ENCODE results near the gene BCLAF3. TPM values are rescaled to one million over a fixed set of nuclear protein-coding genes. Genes with fewer than 3 reads are reported as not detected.

The BCLAF3 gene
- total and polyA plus RNA-seq, 9 of the 15 experiments (the other 6 are each of a cell fraction or from before 2014, with no cell fraction given): 0.73 to 4.6 (median 2.5) TPM

GRCh38 chrX:19954335-19955096, 36.3 kb downstream of the BCLAF3 start (continued):
- TF ChIP-seq, protein P1, sequence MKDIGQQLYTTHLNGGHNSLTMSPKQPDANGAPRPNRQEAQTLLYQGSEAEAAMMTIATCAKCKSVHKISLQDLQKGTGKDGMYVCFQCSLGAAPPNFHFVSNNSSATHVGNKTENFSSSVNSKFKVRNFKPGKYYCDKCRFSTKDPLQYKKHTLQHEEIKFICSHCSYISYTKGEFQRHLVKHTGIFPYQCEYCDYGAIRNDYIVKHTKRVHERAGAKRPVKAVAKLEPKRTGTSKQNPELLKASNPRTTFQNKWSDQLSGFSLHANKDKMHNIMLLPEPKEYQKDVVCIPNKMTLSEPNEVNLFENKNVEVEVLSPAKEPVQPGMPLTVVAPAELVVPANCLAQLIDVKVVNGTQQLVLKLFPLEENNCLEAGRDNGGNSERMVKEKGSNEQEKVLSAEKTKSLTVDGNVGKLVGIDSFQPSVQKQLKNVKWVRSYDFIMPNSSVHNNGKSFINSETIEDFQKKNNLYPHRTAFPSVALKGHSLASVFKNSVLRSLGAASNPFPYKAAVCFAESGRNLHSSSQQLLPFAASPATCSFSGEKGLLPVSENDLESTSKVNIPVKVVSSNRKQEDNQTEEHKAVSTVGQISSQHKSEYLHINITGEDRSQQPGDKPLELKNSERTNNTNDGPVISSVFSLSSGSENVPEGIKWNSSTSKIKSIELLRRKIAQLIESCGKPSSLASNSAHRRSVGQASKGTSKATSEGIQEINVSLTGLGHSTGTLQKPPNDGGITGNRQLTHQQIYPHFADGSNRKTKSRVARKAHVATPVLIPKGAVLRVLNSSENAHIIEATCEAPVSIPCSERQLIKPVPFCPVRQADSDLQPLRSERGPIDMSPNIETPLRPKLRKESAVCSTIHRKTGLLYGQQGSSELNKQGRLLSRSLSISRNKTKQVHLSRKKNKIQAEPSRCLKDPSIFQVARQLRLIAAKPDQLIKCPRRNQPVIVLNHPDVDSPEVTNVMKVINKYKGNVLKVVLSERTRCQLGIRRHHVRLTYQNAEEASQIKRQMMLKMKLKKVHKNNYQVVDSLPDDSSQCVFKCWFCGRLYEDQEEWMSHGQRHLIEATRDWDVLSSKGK (CRISPR knock-in tag; IDR thresholded peaks at IDR 0.05): no peak
- TF ChIP-seq JUNB (CRISPR knock-in tag; conservative IDR thresholded peaks at IDR 0.05) (no peak), ZNF584 (CRISPR knock-in tag; IDR thresholded peaks at IDR 0.05; ENCODE audit: low read depth) (no peak), HDAC1 (IDR thresholded peaks at IDR 0.05) (no peak), CEBPB (tag; IDR thresholded peaks at IDR 0.05) (peak; percentile 61), KDM1A (IDR thresholded peaks at IDR 0.05) (no peak)

DNA sequence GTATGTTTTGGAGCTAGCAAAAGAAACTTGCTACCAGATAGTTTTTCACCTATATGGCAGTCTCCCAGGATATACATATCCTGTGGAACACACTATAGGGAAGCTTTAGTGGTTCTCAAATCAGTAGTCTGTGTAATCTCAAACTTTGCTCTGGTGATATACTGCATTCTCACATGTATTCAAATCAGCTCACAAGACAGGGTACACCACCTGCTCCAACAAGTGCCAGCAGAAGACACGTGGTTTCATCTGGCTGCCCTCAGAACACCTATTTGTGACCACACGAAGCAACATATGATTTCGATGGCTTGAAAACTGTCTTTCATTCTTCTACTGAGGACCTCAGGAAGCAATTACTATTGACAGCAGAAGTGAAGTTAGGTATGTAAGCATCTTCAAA, 37.7 kb downstream of the BCLAF3 start:
- H3K4me3 ChIP-seq: no peak overlapping the region
- no peak overlapping the region for H3K4me2 ChIP-seq (ENCODE audit: insufficient read depth, low read length)
- FAIRE-seq (no peak), ATAC-seq (no peak), DNase-seq (ENCODE audit: extremely low read depth in 1 of 4, low spot score in 3 of 4) (no peak)
- POLR2A ChIA-PET: no interaction called here
- no peaks in the 10 kb centered on the region for H3K27me3 ChIP-seq (ENCODE audit: control insufficient read depth in 2 of 2, insufficient read depth in 2 of 2, low read length in 2 of 2)
- no peaks in the 10 kb centered on the region for H3K36me3 ChIP-seq (ENCODE audit: control insufficient read depth, insufficient read depth, low read length)
- H3K9me3 ChIP-seq (replicated peaks; ENCODE audit: control insufficient read depth, insufficient read depth, low read depth, low read length): no peaks in the 10 kb centered on the region
- H2AFZ ChIP-seq (ENCODE audit: low read depth, low read length): no peak overlapping the region
- intact Hi-C loops (cut with micrococcal nuclease) (no loop called here), in situ Hi-C loops (cut with MboI) (no loop called here)
- H3K9ac ChIP-seq (ENCODE audit: insufficient read depth in 1 of 2, low read depth in 2 of 2, low read length in 2 of 2): no peak overlapping the region
- H3K4me1 ChIP-seq (replicated peaks in 1 of 2; ENCODE audit: control insufficient read depth in 2 of 2, insufficient read depth in 2 of 2, low read length in 2 of 2): no peaks in the 10 kb centered on the region
- CTCF ChIA-PET (ENCODE audit: low intra/inter-chr PET ratio): no interaction called here
- no peaks in the 10 kb centered on the region for H4K20me1 ChIP-seq (replicated peaks; ENCODE audit: control insufficient read depth, insufficient read depth, low read length)
- no peaks in the 10 kb centered on the region for H3K9me1 ChIP-seq (ENCODE audit: control insufficient read depth, insufficient read depth, low read length)
- H3K27ac ChIP-seq (ENCODE audit: extremely low read depth, low read depth, low read length): no peak overlapping the region
- BruUV-seq (replicated peaks): no TSS peak
- 60% methylated on average over 2 of the region's 3 CpGs for WGBS (ENCODE audit: insufficient coverage, low coverage, missing lambda C conversion rate)
- no peaks in the 10 kb centered on the region for H3K79me2 ChIP-seq (ENCODE audit: control insufficient read depth, insufficient read depth, low read length)
- TF ChIP-seq ZNF780A (CRISPR knock-in tag; IDR thresholded peaks at IDR 0.05): no peak
- TF ChIP-seq TCFL5 (CRISPR knock-in tag; conservative IDR thresholded peaks at IDR 0.05): no peak
- no peak for TF ChIP-seq CBX8 (IDR thresholded peaks at IDR 0.05; ENCODE audit: borderline replicate concordance, extremely low read depth, low read depth, low read length, poor library complexity, severe bottlenecking)
- no peak for TF ChIP-seq FOS (IDR thresholded peaks at IDR 0.05; ENCODE audit: extremely low read depth, insufficient read length)
- TF ChIP-seq BCLAF1 (IDR thresholded peaks at IDR 0.05; ENCODE audit: borderline replicate concordance in 1 of 2, control insufficient read depth in 1 of 2, low read depth in 2 of 2, low read length in 1 of 2): no peak
- TF ChIP-seq BMI1 (IDR thresholded peaks at IDR 0.05; ENCODE audit: low read length): no peak
- TF ChIP-seq GATAD2B (IDR thresholded peaks at IDR 0.05; ENCODE audit: borderline replicate concordance): no peak
- TF ChIP-seq CBFA2T2 (conservative IDR thresholded peaks at IDR 0.05): no peak

All from K562 (cell line).